Measurements from ENCODE around the gene BPIFB6. TPM values are rescaled to one million over a fixed set of nuclear protein-coding genes. Genes with fewer than 3 reads are reported as not detected.

The BPIFB6 gene
- total RNA-seq, 1 donor from 2014 or later = not detected

DNA sequence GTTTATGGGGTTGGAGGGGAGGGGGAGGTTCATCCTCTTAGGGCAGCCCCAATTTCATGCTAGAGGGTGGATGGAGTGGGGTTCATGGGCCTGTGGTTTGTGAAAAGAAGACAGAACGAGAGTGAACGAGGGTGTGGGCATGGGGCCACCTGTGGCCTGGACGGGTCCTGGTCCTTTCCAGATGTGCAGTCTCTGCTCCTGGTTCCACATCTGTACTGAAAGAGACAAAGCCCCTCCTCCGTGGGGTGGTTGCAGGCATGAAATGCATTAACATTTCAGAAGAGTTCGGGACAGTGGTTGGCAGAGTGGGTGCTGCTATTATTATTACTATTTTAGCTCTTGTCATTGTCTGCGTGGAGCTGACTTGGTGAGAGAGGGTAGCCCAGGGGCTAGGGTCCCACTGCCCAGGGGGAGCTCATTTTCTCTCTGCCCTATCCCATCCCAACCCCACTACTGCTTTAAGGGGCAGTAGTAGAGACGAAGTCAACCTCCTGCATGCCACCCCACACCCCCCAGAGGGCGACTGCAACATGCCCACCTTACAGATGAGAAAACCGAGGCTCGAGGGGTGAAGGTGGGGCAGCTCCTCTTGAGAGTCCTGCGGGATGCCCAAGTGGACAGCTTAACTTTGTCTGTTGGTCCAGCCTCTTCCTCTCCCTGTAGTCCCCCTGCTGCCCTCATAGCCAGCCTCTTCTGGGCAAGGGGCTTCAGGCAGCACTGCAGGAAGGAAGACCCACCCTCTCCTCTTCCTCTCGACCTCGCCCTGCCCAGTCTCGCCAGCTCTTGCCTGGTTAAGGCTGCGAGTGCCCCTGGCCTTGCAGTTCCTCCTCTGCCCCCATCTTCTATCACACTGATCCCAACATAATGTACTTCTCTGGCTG is 15.5 kb upstream of the BPIFB6 start:
- DNase-seq (ENCODE audit: low read depth in 2 of 2) = no peak

DNA sequence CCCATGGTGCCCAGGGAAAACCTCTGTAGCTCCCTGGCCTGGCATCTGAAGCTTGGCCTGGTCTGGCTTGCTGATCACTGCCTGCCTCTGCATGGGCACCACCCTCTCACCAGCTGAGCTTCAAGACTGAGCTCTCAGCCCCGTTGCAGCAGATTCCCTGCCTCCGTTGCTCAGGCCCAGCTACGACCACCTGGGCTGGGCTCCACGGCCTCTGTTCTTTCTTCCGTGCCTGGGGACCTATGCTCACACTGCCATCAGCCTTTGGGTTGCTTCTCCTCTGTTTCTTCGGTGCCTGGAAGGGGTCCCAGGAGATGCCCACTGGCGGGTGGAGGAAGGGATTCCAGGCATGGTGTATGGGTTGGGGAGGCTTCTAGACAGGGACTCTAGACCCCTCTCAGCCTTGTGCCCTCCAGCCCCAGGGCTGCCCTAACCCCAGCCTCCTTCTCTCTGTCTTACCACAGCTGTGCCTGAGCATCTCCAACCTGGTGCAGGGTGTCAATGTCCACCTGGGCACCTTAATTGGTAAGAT is 14.8 kb upstream of the BPIFB6 start:
- DNase-seq (ENCODE audit: low read depth in 2 of 2) = no peak

DNA sequence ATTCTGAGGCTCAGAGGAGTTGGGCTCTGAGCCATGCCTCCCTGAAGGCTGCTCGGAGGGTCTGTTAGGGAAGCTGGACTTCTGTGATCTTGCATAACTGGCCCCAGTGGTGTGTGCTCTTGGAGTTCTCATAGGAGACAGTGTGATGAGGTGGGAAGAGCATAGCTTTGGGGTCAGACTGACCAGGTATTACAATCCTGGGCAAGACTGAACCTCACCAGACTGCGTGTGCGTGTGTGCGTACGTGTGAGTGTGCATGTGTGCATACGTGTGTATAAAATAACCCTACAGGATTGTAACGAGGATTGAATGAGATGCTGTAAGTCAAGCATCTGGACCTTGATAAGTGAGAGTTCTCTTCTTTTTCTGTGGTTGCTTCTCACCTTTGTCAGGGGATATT is 13.9 kb upstream of the BPIFB6 start:
- no peak for DNase-seq (ENCODE audit: low read depth in 2 of 2)

DNA sequence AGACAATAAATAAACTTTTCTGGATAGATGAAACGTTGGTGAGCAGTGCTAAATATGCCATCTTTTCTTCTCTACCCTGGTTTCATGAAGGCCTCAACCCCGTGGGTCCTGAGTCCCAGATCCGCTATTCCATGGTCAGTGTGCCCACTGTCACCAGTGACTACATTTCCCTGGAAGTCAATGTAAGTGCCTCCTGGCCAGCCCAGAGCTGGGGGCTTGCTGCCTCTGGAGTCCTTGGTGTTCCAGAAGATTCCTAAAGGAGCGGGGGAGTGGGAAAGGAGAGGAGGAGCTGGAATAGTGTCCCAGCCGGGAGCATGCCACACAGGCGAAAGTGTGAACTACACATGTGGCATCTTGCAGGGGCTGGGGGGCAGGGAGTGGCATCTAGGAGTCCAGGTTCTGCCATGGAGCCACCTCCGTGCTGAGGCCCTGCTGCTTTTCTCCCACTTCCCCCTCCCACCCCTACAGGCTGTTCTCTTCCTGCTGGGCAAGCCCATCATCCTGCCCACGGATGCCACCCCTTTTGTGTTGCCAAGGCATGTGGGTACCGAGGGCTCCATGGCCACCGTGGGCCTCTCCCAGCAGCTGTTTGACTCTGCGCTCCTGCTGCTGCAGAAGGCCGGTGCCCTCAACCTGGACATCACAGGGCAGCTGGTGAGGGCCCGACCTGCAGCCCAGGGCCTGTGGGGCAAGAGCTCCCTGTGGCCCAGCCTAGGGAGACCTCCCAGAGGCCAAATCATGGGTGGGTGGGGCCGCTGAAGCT is 13.1 kb upstream of the BPIFB6 start:
- DNase-seq (ENCODE audit: low read depth in 2 of 2) = no peak

DNA sequence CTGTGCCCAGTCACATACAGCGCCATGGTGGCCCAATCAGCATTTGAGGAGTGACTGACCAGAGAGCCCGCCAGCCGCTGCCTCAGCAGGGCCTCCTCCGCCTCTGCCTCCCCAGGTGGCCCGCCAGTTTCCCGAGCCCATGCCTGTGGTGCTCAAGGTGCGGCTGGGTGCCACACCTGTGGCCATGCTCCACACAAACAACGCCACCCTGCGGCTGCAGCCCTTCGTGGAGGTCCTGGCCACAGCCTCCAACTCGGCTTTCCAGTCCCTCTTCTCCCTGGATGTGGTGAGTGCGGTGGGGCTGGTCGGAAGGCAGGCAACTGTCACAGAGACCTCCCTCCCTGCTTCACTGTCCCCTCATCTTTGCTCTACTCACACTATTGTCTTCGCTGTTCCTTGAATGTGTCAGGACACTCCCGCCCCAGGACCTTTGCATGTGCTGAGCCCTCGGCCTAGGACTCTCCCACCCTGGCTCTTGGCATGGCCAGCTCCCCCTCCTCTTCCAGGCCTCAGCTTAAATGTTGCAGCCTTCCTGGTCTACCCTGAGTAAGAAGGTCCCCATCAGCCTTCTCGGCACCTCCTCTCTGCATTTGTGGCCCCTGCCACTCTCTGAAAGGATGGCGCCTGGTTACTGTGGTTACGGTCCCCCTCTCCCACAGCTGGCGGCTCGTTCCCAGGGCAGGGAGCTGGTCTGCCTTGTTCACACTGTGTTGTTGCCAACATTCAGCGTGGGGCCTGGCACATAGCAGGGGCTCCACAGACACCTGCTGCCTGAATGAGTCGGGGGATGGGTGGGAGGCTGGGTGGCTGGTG is 11.8 kb upstream of the BPIFB6 start:
- no peak for DNase-seq (ENCODE audit: low read depth in 2 of 2)

DNA sequence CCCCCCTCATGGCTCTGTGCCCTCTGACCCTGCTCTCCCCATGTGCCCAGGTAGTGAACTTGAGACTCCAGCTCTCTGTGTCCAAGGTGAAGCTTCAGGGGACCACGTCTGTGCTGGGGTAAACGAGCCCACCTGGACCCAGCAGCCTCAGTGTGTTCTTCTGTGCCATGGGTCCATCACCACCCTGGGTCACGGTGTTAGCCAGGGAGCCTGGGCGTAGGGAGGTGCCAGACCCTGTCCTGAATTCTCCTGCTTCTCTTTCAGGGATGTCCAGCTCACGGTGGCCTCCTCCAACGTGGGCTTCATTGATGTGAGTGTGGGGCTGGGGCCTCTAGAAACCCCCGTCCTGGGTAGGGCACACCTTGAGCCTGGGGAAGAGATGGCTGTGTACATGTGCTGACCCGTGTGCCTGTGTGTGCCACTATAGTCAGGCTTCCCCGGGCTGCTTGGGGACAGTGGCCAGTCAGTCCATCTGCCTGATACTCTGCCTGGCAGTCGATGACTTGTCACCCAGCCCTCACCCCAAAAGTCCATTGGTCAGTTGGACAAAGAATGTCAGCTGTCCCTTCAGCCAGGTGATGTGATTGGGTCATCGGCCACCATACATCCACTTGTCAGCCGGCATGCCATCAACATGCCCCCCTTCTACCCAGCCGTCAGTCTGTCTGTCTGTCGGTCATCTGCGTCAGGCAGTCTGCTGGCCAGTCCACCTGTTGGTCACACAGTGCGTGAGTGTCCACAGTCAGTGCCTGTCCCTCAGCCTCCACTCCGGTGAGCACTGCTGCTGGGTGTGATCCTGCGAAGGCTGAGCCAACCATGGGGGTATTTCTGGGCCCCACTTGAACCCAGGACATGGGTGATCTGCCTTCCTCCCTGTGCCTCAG is 10.9 kb upstream of the BPIFB6 start:
- no peak for DNase-seq (ENCODE audit: low read depth in 2 of 2)

DNA sequence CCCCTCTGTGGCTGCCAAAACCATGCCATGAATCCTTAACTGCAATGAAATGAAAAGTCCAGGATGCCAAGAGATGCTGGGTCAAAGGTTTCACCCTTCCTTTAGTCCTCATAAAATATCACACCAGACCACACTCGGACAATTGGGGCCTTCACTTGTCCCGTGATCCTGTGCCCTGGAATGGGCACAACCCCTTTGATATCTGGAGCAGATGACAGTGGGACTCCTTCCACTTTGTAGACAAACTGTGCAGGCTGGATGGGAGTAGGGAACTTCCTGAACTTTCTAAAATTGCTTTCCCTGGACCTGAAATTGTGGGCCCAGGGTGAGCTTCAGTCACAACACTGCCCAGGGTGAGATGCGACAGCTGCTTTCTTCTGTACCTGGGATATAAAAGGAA is 9.6 kb upstream of the BPIFB6 start:
- no peak for DNase-seq (ENCODE audit: low read depth in 2 of 2)

DNA sequence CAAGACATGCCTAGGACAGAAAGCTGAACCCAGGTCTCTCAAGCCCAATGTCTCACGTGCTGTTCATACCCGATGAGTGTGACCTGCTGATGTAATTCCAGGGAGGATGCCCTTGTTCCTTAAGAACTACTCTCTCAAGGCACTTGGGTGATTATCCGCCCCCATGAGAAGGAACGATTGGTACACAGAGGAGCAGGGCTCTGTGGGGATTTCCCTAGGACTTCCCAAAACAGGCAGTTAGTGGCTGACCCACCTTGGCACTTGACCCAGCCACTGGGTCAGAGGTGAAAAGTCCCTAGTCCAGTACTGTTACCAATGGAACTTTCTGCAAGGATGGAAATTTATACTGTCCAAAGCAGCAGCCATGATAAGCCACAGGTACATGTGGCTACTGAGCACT is 9.2 kb upstream of the BPIFB6 start:
- no peak for DNase-seq (ENCODE audit: low read depth in 2 of 2)

DNA sequence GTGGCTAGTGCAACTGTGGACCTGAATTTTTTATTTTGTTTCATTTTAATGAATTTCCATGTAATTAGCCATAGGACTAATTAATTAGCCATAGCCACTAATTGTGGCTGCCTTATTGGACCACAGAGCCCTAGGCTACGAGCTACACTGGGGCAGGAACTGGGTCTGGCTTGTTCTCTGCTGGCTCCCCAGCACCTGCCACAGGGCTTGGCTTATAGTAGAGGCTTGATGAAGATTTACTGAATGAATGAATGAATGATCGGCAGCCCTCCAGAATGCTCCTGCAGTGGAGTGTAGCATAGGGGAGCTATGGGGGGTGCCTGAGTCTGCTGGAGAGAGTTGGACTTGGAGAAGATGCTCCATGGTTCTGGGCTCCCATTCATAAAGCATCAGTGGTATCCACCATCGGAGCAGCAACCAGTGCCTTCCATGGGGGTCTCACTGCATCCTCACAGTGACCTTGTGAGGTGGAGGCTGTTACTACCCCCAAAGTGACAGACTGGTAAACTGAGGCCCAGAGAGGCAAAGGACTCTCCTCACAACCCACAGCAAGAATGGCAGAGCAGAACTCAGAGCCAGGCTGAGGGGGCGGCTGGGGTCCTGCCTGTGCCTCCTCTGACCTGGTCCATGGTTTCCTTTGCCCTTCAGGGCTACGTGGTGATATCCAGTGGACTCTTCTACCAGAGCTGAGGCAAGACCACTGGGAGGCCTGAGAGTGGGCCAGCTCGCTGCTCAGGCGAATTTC is 8.6 kb upstream of the BPIFB6 start:
- no peak for DNase-seq (ENCODE audit: low read depth in 2 of 2)

DNA sequence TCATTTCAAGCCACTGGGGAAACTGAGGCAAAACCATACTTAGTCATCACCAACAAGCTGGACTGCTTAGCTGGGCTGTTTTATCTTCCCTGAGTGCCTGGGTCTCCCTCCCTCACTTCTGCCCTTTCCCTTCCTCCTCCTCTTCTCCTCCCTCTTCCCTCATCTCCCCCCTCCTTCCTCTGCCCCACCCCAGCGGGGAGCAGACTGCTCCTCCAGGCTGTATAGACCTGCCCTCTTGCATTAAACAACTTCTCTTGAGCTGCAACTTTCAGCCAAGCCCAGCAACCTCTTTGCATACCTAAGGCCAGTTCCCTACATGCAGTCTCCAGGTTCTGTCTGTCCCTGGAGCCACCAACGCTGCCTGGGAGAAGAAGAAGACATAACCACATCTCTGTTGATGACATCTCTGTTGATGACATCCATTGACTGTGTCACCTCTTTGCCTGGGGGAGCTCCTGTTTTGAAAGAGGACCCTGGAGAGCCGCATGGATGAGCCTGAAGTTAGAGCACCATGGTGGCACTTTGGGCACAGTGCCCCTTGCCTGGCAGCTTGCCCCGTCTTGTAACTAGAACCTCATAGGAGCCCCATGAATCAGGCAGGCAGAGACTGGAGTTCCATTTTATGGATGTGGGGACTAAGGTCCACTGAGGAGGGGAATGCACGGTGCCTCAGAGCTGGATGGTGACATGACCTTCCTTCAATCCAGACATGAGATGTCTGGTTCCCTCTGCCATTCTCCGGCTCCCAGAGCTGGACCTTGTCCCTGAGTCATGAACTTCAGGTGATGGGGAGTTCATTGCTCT is 7.8 kb upstream of the BPIFB6 start:
- no peak for DNase-seq (ENCODE audit: low read depth in 2 of 2)

DNA sequence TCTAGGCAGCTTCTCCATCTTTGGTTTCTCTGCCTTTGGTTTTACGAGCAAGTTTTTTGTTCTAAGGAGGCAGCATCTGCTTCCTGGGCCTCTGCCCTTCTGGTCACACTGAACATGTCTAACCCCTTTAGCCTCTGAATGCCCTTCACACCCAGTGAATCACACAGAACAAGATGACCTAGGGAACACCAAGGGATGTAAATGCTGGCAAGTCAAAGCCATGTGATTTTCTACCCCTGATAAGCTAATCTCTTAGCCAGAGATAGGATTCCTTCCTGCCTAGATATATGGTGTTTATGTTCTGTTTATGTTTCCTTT is 7.2 kb upstream of the BPIFB6 start:
- no peak for DNase-seq (ENCODE audit: low read depth in 2 of 2)

DNA sequence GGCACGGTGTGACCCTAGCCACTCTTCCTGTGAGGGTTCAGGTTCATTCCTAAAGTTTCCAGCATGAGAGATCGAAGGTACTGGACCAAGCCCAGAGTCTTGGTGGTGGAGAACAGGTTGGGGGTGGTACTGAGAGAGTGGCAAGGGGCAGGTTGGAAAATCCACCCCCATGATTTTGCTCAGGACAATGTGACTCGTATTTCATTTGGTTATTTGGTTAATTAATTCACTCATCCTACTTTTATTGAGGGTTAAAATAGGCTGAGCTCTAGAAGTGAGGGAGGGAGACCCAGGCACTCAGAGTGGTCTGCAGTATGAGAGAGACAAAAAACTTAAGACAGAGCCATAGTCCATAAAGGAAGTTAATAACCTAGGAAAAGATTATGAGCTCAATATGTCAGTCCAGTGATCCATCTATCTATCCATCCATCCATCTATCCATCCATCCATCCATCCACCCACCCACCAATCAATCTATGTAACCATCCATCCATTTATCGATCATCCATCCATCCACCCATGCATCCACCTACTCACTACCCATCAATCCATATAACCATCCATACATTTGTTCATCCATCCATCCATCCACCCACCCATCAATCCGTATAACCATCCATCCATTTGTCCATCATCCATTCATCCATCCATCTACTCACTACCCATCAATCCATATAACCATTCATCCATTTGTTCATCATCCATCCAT is 6.7 kb upstream of the BPIFB6 start:
- DNase-seq (ENCODE audit: low read depth in 2 of 2) = no peak

DNA sequence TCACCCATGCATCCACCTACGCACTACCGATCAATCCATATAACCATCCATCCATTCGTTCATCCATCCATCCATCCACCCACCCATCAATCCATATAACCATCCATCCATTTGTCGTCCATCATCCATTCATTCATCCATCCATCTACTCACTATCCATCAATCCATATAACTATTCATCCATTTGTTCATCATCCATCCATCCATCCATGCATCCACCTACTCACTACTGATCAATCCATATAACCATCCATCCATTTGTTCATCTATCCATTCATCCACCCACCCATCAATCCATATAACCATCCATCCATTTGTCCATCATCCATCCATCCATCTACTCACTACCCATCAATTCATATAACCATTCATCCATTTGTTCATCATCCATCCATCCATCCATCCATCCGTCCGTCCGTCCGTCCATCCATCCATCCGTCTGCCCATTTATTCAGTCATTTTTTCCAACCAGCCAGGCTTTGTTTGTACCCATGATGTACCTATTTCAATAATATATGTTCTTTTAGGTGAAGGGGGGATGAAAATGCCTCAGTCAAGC is 6.1 kb upstream of the BPIFB6 start:
- DNase-seq (ENCODE audit: low read depth in 2 of 2) = no peak

DNA sequence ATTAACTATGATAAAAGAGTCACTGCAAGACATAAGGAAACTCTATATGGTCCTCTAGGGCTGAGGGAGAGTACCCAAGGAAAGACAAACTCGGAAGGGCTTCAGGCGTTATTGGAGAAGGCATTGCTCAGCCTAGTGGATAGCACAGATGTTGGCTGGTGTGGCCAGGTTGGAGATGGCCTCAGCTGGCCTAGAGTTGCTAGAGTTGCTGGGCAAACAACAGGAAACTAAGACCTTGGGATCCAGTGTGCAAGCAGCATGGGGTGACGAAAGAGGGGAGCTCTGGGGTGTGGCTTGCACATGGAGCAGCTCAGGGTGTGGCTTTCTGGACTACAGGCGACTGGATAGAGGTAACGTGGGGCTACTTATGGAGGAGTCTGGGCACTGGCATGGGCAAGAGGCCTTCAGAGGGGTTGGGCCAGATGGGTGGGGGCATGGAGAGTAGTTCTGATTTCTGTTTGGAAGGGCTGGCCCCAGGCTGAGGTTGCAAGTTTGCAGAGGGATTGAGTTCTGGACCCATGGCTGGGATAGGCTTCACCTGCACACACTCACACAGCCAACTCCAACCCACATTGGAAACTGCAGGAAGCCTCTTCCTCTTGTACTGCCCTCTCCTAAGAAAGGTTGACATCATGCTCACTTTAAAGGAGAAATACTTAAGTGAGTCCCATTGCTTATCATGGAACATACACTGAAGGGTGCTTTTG is 5.2 kb upstream of the BPIFB6 start:
- no peak for DNase-seq (ENCODE audit: low read depth in 2 of 2)

DNA sequence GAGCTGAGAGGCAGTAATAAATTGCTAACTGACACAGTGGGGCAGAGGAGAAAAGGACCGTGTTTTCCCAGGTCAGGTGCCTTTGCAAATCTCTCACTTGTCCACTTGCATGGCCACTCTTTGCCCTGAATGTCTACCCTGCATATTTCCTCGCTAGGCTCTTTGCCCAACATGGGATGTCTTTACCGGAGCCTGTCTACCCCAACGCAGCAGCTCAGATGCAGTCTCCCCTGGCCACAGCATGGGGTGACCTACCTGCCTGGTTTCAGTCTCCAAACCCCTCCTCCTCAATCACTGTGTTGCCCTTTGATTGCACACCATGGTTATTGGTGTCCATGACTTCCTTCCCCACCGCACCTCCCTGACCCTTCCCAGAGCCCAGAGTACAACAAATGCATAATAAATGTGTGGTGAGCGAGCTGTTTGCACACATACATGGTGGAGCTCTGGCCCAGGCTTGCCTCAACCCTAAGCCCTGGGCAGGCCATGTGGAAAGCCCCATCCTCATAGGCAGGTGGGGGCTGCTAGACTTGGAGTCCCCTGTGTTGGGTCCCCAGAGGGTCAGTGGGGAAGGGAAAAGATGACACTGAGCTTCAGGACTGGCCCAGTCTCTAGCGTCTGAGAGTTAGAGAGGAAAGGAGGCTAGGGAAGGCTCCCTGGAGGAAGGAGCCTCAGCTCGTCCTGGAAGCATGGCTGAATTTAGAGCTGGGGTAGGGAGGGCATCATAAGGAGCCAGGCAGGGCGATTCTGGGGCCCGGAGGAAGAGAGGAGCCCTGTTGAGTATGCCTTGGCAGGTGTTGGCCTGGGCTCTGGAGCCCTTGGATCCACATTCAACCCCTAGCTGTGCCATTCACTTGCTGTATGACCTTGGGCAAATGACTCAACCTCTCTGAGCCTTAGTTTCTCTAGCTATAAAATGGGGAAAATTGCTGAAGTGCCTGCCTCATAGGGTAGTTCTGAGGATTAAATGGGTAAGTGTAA is 4.4 kb upstream of the BPIFB6 start:
- no peak for DNase-seq (ENCODE audit: low read depth in 2 of 2)
